CD14-positive monocyte (primary cell): Measurements from ENCODE around the gene TEF. TPM values are rescaled to one million over a fixed set of nuclear protein-coding genes. Genes with fewer than 3 reads are reported as not detected.

ENCODE experiments used
- DNase-seq, 3 donors: peaks; one replicate each; pipeline ENCODE4 v3.0.0-alpha.2; 2011 to 2022
- H2AFZ ChIP-seq: 2 replicates; pipeline ENCODE4 v1.6.0; 2012; ENCODE audit warnings: mild to moderate bottlenecking, low read depth, low read length, inconsistent platforms; ENCODE audit not compliant: insufficient read depth, poor library complexity, severe bottlenecking
- H3K27ac ChIP-seq, 2 donors: 1 replicate in 1 of 2; 2 replicates in 1 of 2; pipeline ENCODE4 v1.5.1; 2012 to 2013; ENCODE audit warnings: low read length in 2 of 2, control low read depth in 1 of 2, inconsistent platforms in 1 of 2, low read depth in 1 of 2, mild to moderate bottlenecking in 1 of 2
- H3K27me3 ChIP-seq, 2 donors: one replicate each; pipeline versions ENCODE4 v1.6.0 to v1.6.1; 2011 to 2013; ENCODE audit warnings: low read length in 2 of 2; ENCODE audit not compliant: control insufficient read depth in 2 of 2, insufficient read depth in 2 of 2
- H3K36me3 ChIP-seq, 2 donors: replicated peaks in 1 of 2; 1 replicate in 1 of 2; 2 replicates in 1 of 2; pipeline versions ENCODE4 v1.5.1 to v1.6.1; 2012 to 2013; ENCODE audit warnings: low read length in 2 of 2, control low read depth in 1 of 2, inconsistent platforms in 1 of 2, mild to moderate bottlenecking in 1 of 2; ENCODE audit not compliant: insufficient read depth in 2 of 2, control insufficient read depth in 1 of 2
- H3K4me1 ChIP-seq, 2 donors: 1 replicate in 1 of 2; 2 replicates in 1 of 2; pipeline versions ENCODE4 v1.5.1 to v1.6.1; 2012 to 2013; ENCODE audit warnings: low read length in 2 of 2, control low read depth in 1 of 2, inconsistent platforms in 1 of 2, mild to moderate bottlenecking in 1 of 2, moderate library complexity in 1 of 2; ENCODE audit not compliant: insufficient read depth in 2 of 2, control insufficient read depth in 1 of 2
- H3K4me2 ChIP-seq: replicated peaks from 2 replicates; pipeline ENCODE3; 2012; ENCODE audit warnings: low read length, moderate library complexity, mild to moderate bottlenecking; ENCODE audit not compliant: poor library complexity, severe bottlenecking; ENCODE audit errors: extremely low read depth
- H3K4me3 ChIP-seq, 3 experiments: fragments of 200-600 bp in 1 of 3; sonication (generic) in 1 of 3; replicated peaks in 1 of 3; 1 replicate in 2 of 3; 2 replicates in 1 of 3; pipeline ENCODE4 v1.5.1; 2011 to 2013; ENCODE audit warnings: low read length in 3 of 3, mild to moderate bottlenecking in 3 of 3, control low read depth in 2 of 3, low read depth in 2 of 3, inconsistent platforms in 1 of 3, moderate library complexity in 1 of 3
- H3K79me2 ChIP-seq: 2 replicates; pipeline ENCODE4 v1.6.0; 2012; ENCODE audit warnings: mild to moderate bottlenecking, control low read depth, inconsistent platforms, low read length, moderate library complexity; ENCODE audit not compliant: insufficient read depth
- H3K9ac ChIP-seq: 2 replicates; pipeline ENCODE4 v1.6.0; 2017; ENCODE audit warnings: low read length, mild to moderate bottlenecking; ENCODE audit not compliant: insufficient read depth, poor library complexity, severe bottlenecking
- H3K9me3 ChIP-seq, 2 donors: replicated peaks in 1 of 2; 1 replicate in 1 of 2; 2 replicates in 1 of 2; pipeline versions ENCODE4 v1.5.1 to v1.6.1; 2012 to 2013; ENCODE audit warnings: low read length in 2 of 2, control low read depth in 1 of 2; ENCODE audit not compliant: control insufficient read depth in 1 of 2, insufficient read depth in 1 of 2
- H4K20me1 ChIP-seq: 2 replicates; pipeline ENCODE4 v1.6.0; 2012; ENCODE audit warnings: mild to moderate bottlenecking, low read length, control low read depth, moderate library complexity; ENCODE audit not compliant: insufficient read depth
- H3K27ac Mint-ChIP-seq, 7 donors: one replicate each; pipeline ENCODE4 v1.8.0; 2020; ENCODE audit warnings: mild to moderate bottlenecking in 7 of 7, mixed read lengths in 7 of 7, moderate library complexity in 6 of 7, inconsistent platforms in 2 of 7
- H3K27me3 Mint-ChIP-seq, 3 donors: one replicate each; pipeline ENCODE4 v1.8.0; 2021 to 2022; ENCODE audit warnings: low read depth in 3 of 3, mild to moderate bottlenecking in 3 of 3, mixed read lengths in 3 of 3, moderate library complexity in 3 of 3, inconsistent platforms in 1 of 3
- H3K36me3 Mint-ChIP-seq, 2 donors: one replicate each; pipeline ENCODE4 v1.8.0; 2020; ENCODE audit warnings: mixed read lengths in 2 of 2, inconsistent platforms in 1 of 2, mild to moderate bottlenecking in 1 of 2
- H3K4me1 Mint-ChIP-seq: one replicate; pipeline ENCODE4 v1.8.0; 2020; ENCODE audit warnings: mild to moderate bottlenecking, mixed read lengths
- H3K4me3 Mint-ChIP-seq, 2 donors: one replicate each; pipeline ENCODE4 v1.8.0; 2020; ENCODE audit warnings: mild to moderate bottlenecking in 2 of 2, mixed read lengths in 2 of 2, moderate library complexity in 1 of 2
- H3K9me3 Mint-ChIP-seq, 7 donors: one replicate each; pipeline ENCODE4 v1.8.0; 2020 to 2022; ENCODE audit warnings: mixed read lengths in 7 of 7, mild to moderate bottlenecking in 6 of 7, moderate library complexity in 6 of 7, inconsistent platforms in 2 of 7
- WGBS: methylation state at CpG from one replicate; pipeline ENCODE4 v1.1.5; 2013; ENCODE audit warnings: missing lambda C conversion rate; ENCODE audit not compliant: insufficient coverage; 5-methylcytosine and 5-hydroxymethylcytosine counted together
- intact Hi-C, 2 donors: fragments of 100-400 bp; cut with micrococcal nuclease; formaldehyde crosslinking; loops; one replicate each; pipeline versions ENCODE4 v1.15.0 to v1.15.1; 2023
- polyA plus RNA-seq, 3 donors: library from polyadenylated mRNA; depleted of rRNA in 1 of 3; unstranded in 2 of 3; stranded (reverse) in 1 of 3; fragments of 300-500 nt in 2 of 3; fragments of >200 nt in 1 of 3; fragmentation: Illumina TruSeq in 2 of 3; gene quantifications; 1 replicate in 2 of 3; 2 replicates in 1 of 3; pipeline ENCODE4 v1.2.3, GENCODE V29; 2012 to 2021
- TF ChIP-seq, protein P1 (sequence below): fragments of 200-600 bp; IDR thresholded peaks from one replicate; pipeline ENCODE4 v1.8.0; 2022; ENCODE audit warnings: antibody characterized with exemption, mild to moderate bottlenecking

The TEF gene
- polyA plus RNA-seq, 3 donors, result 0.71 to 1.7 (median 1.1) TPM

GRCh38 chr22:41384128-41384527, 2.4 kb downstream of the TEF start:
- no peak overlapping the region for H3K27ac Mint-ChIP-seq
- no peak overlapping the region for H3K4me3 Mint-ChIP-seq
- Histone ChIP-seq H3K4me3 (no peak overlapping the region), H3K27ac (no peak overlapping the region), H3K4me2 (no peak overlapping the region), H3K79me2 (no peaks in the 10 kb centered on the region), H4K20me1 (no peaks in the 10 kb centered on the region), H2AFZ (no peak overlapping the region), H3K4me1 (peaks cover 12 to 18% of the 10 kb centered on the region in 2 donors), H3K9ac (no peak overlapping the region), H3K36me3 (no peaks in the 10 kb centered on the region), H3K27me3 (no peaks in the 10 kb centered on the region), H3K9me3 (no peaks in the 10 kb centered on the region)
- peaks cover 5 to 14% of the 10 kb centered on the region in 2 donors for H3K36me3 Mint-ChIP-seq
- peaks cover 16% of the 10 kb centered on the region for H3K4me1 Mint-ChIP-seq
- peaks cover 0 to 2% (median 0%) of the 10 kb centered on the region in 7 donors for H3K9me3 Mint-ChIP-seq
- peaks cover 2 to 4% (median 3%) of the 10 kb centered on the region in 3 donors for H3K27me3 Mint-ChIP-seq
- TF ChIP-seq, protein P1, sequence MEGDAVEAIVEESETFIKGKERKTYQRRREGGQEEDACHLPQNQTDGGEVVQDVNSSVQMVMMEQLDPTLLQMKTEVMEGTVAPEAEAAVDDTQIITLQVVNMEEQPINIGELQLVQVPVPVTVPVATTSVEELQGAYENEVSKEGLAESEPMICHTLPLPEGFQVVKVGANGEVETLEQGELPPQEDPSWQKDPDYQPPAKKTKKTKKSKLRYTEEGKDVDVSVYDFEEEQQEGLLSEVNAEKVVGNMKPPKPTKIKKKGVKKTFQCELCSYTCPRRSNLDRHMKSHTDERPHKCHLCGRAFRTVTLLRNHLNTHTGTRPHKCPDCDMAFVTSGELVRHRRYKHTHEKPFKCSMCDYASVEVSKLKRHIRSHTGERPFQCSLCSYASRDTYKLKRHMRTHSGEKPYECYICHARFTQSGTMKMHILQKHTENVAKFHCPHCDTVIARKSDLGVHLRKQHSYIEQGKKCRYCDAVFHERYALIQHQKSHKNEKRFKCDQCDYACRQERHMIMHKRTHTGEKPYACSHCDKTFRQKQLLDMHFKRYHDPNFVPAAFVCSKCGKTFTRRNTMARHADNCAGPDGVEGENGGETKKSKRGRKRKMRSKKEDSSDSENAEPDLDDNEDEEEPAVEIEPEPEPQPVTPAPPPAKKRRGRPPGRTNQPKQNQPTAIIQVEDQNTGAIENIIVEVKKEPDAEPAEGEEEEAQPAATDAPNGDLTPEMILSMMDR, result no peak
- no peak for DNase-seq
- intact Hi-C loops, result loop anchor here (5.0 to 10.0 kb wide), 2 partner anchors 61 to 97 kb away; partner anchors contain the start of genes TOB2 (in 2 of the 2) and RANGAP1 (in 1 of the 2)

DNA sequence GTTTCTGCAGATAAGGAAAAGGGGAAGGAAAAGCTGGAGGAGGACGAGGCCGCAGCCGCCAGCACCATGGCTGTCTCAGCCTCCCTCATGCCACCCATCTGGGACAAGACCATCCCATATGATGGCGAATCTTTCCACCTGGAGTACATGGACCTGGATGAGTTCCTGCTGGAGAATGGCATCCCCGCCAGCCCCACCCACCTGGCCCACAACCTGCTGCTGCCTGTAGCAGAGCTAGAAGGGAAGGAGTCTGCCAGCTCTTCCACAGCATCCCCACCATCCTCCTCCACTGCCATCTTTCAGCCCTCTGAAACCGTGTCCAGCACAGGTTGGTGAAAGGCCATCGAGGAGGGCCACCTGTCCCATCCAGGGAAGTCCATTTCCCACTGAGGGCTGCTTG, 5.6 kb downstream of the TEF start:
- H3K9ac ChIP-seq, result peak overlapping the region; percentile 1
- no peak overlapping the region for H3K27ac Mint-ChIP-seq

More for the DNA sequence above, 5.6 kb downstream of the TEF start:
- Histone ChIP-seq H3K9me3 (no peaks in the 10 kb centered on the region), H3K27ac (no peak overlapping the region), H3K27me3 (no peaks in the 10 kb centered on the region), H3K79me2 (no peaks in the 10 kb centered on the region), H3K4me2 (no peak overlapping the region), H3K4me1 (peaks cover 5 to 6% of the 10 kb centered on the region in 2 donors), H2AFZ (no peak overlapping the region), H3K4me3 (no peak overlapping the region), H4K20me1 (no peaks in the 10 kb centered on the region), H3K36me3 (no peaks in the 10 kb centered on the region)
- no peak for DNase-seq
- TF ChIP-seq, protein P1, result no peak
- WGBS, result 38% methylated on average over 1 of the region's 7 CpGs
- Mint-ChIP-seq H3K36me3 (peaks cover 9 to 18% of the 10 kb centered on the region in 2 donors), H3K9me3 (no peaks in the 10 kb centered on the region), H3K27me3 (peaks cover 0 to 3% (median 0%) of the 10 kb centered on the region in 3 donors), H3K4me3 (no peak overlapping the region), H3K4me1 (peaks cover 8% of the 10 kb centered on the region)
- intact Hi-C loops, result loop anchor here (10.0 kb wide), 1 partner anchor 57 kb away; the partner anchor contains the start of gene TOB2 (in 2 of the 2)
